ENCODE results near the gene FRMD4A. TPM values are rescaled to one million over a fixed set of nuclear protein-coding genes. Genes with fewer than 3 reads are reported as not detected.

FRMD4A gene
- total and polyA plus RNA-seq, 10 of the 15 experiments (the other 5 are each of a cell fraction or from before 2014, with no cell fraction given): 17.8 to 75.2 (median 39.1) TPM

GRCh38 chr10:13718820-13719219 lies 611.9 kb downstream of the FRMD4A start:
- FAIRE-seq (no peak), ATAC-seq (no peak; the same call in 2 of the 3 replicates), DNase-seq (ENCODE audit: low read depth, low spot score) (no peak)
- H3K9ac ChIP-seq (ENCODE audit: control insufficient read depth, insufficient read depth, low read length): peak overlapping the region; percentile 53
- H3K36me3 ChIP-seq (ENCODE audit: control insufficient read depth in 2 of 2, insufficient read depth in 2 of 2, low read length in 1 of 2): peaks cover 0 to 1% of the 10 kb centered on the region in 2 experiments; a peak in 2 of 4 replicates
- H3K4me1 ChIP-seq (ENCODE audit: control insufficient read depth, insufficient read depth, low read length): peaks cover 33% of the 10 kb centered on the region
- RAD21 ChIA-PET (ENCODE audit: unreplicated experiment): interaction anchor here (1.1 to 3.3 kb wide), 8 partner anchors 10 to 58 kb away, joined by 3 to 14 read pairs (median 8); no protein-coding TSS in a partner anchor
- no peaks in the 10 kb centered on the region for H3K27me3 ChIP-seq (replicated peaks in 1 of 2; ENCODE audit: control insufficient read depth in 2 of 2, insufficient read depth in 2 of 2, low read length in 1 of 2)
- 86% methylated on average over 4 of the region's 4 CpGs for whole genome bisulfite sequencing (ENCODE audit: insufficient coverage, insufficient replicate concordance, low lambda C conversion rate, missing lambda C conversion rate)
- no peaks in the 10 kb centered on the region for H3K9me3 ChIP-seq (replicated peaks; ENCODE audit: control insufficient read depth, insufficient read depth, low read length)
- in situ Hi-C loops (cut with MboI) (no loop called here), intact Hi-C loops (cut with micrococcal nuclease; ENCODE audit: unreplicated experiment) (no loop called here)
- POLR2A ChIA-PET: interaction anchor here (0.6 to 1.9 kb wide), 7 partner anchors 12 to 61 kb away, joined by 3 to 7 read pairs (median 4); no protein-coding TSS in a partner anchor
- CTCF ChIA-PET: interaction anchor here (0.5 to 1.2 kb wide), 6 partner anchors 12 to 478 kb away, joined by 3 to 5 read pairs (median 3); no protein-coding TSS in a partner anchor
- H3K4me3 ChIP-seq: peak overlapping the region; percentile 23; the same call in 1 of the 2 replicates
- peak overlapping the region; percentile 87 for H3K27ac ChIP-seq (ENCODE audit: control insufficient read depth, insufficient read depth)
- peak overlapping the region; percentile 68; the same call in 1 of the 2 replicates for H2AFZ ChIP-seq (ENCODE audit: control insufficient read depth, low read depth, low read length)
- no peak for TF ChIP-seq JUNB (IDR thresholded peaks at IDR 0.05)
- TF ChIP-seq SMAD1 (IDR thresholded peaks at IDR 0.05; ENCODE audit: low read depth, partially characterized antibody): no peak
- TF ChIP-seq SMARCA5 (IDR thresholded peaks at IDR 0.05): 0 out of 2 replicates have a peak, but pooled peaks have one; percentile 20
- TF ChIP-seq RELA (IDR thresholded peaks at IDR 0.05; ENCODE audit: borderline replicate concordance, partially characterized antibody): no peak
- TF ChIP-seq ZNF217 (IDR thresholded peaks at IDR 0.05): peak; percentile 58; the same call in 1 of the 2 replicates
- no peak for TF ChIP-seq E2F8 (IDR thresholded peaks at IDR 0.05; ENCODE audit: low read depth, partially characterized antibody)
- SMC1A ChIA-PET (ENCODE audit: uncharacterized antibody, unreplicated experiment): interaction anchor here (0.8 to 5.0 kb wide), 13 partner anchors 8 to 52 kb away, joined by 3 to 19 read pairs (median 6); no protein-coding TSS in a partner anchor
- no peaks in the 10 kb centered on the region for H3K79me2 ChIP-seq (ENCODE audit: control insufficient read depth, insufficient read depth, low read length)
- BruUV-seq (replicated peaks): no TSS peak
- H4K20me1 ChIP-seq (ENCODE audit: control insufficient read depth, insufficient read depth): no peaks in the 10 kb centered on the region
- H3K4me2 ChIP-seq (ENCODE audit: control insufficient read depth, insufficient read depth): peak overlapping the region; percentile 99

Measured in GM12878 (cell line).